Muscle of back (tissue), 13 donors: Measurements from ENCODE around the gene GPA33. TPM values are rescaled to one million over a fixed set of nuclear protein-coding genes. Genes with fewer than 3 reads are reported as not detected.

Experiments
- DNase-seq, 3 donors: peaks; one replicate each; pipeline versions ENCODE4 v3.0.0 to v3.0.0-alpha.2; 2013
- long read RNA-seq, 9 donors: transcript quantifications; one replicate each; lab custom pipeline, GENCODE V29; 2026
- polyA plus RNA-seq, 10 donors: library from polyadenylated mRNA; unstranded; fragments of 120-200 nt; gene quantifications; one replicate each; pipeline ENCODE4 v1.2.1, GENCODE V29; 2013; ENCODE audit not compliant: insufficient read length in 10 of 10

Gene GPA33, protein sequence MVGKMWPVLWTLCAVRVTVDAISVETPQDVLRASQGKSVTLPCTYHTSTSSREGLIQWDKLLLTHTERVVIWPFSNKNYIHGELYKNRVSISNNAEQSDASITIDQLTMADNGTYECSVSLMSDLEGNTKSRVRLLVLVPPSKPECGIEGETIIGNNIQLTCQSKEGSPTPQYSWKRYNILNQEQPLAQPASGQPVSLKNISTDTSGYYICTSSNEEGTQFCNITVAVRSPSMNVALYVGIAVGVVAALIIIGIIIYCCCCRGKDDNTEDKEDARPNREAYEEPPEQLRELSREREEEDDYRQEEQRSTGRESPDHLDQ
- under 1 TPM in 8 of 10 donors, not detected in 2; 0.16 to 0.51 (median 0.24) TPM for polyA plus RNA-seq
- long read RNA-seq, donor 1 = 0 reads
- long read RNA-seq, donor 2 = 0 reads
- long read RNA-seq, donor 3 = 0 reads
- long read RNA-seq, donor 4 = 0 reads
- long read RNA-seq, donor 5, partial matches to known transcripts = 21 of 30 reads
- long read RNA-seq, donor 5, other reads (novel, unspliced or antisense) = 9 of 30 reads
- long read RNA-seq, donor 6, partial matches to known transcripts = 19 of 19 reads
- long read RNA-seq, donor 6, other reads (novel, unspliced or antisense) = 0 of 19 reads
- long read RNA-seq, donor 7 = 0 reads
- long read RNA-seq, donor 8 = 0 reads
- long read RNA-seq, donor 9 = 0 reads

DNA sequence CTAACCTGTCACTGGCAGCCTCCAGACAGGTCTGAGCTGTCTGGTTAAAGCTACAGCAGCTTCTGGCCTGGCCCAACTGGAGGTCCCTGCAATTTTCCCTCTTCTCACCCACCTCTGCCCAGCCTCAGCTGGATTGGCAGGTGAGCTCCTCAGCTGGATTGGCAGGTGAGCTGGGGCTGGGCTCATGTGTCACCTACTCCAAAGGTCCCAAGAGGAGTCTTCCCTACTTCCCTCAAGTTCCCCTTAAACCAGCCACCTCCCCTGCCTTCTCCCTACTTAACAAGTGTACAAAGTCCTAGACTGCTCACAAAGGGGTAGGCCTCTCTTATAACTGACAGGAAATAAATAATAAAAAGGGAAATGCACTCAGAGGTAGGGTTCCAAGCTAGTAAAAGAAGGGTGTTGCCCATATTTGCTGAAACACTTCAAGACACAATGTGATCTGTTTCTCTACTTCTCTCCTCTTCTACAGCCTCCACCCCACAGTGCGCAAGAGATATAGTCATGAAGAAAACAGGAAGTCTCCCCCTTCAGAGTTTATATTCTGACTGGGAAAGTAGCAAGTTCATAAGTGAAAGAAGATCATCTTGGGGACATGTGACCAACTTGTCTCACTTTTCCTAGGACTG is at the start of gene GPA33:
GPA33 (minus strand) TSS at position 64 of the 629 bp plus-strand sequence. CDS start 90 bp downstream, outside the sequence.
- no peak for DNase-seq

DNA sequence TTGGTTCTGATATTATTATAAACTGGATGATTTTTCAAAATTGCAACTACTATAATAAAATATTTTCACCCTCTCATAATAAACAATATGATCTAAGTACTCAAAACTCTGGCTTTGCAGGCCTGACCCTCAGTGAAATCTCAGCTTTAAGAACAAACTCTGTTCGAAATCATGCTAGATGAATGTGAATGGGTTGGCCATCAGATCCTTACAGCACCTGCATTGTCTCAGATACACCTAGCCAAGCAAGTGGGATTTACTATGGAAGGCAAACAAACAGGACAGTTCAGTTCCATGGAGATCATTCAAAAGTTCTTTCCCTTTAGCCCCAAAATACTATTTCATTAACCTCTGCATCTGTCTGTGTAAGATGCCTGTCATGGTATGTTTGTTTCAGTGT is 48.5 kb upstream of the GPA33 start:
- DNase-seq = no peak

DNA sequence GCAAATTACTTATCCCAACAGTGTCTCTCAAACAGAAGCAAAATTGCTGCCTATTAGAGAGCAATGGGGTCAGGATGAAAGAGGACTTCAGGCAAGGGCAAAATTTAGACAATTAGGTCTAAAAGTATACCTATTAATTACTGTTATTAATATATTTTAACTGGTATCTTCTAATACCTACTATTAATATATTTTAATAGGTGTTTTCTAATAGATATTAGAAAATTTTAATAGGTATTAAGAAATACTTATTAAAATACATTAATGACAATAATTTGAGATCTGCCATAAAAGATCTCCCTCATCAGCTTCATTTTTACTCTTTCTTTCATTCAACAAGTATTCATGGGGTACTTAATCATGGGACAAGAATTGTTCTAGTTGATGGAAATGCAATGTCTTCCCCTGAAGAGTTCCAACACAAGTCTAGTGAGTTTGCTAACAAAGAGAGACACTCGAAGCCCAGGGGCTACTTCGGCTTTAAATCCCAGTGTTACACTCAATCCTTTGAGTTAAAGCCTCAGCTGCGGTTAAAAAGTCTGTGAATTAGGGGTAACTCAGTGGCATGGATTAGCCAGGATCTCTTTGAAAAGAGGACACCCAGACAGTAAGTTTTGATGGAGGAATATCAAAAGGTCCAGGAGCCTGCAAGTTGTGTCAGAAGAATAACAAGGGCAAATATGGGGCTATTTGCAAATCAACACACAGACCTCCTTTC is 47.8 kb upstream of the GPA33 start:
- no peak for DNase-seq

DNA sequence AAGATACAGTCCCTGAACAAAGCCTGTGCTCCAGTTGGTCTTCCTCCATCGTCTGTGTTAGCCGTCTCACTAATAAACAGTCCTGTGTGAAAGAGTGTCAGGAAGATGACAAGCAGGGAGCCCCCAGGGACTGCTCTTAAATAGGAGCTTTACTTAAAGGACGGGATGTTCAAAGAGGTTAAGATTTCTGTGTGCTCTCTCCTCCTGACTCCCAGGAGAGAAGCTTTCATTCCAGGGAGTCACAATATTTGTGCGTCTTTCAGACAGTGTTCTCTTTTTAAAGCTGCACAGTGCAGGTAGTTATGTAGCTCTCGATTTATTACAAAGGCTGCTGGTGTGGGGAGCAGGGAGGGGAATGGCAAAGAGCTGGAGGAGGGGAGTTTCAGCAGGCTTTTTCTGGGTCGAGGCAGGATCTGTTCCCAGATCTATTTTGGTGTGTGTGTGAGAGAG is 47.2 kb upstream of the GPA33 start:
- DNase-seq = no peak

DNA sequence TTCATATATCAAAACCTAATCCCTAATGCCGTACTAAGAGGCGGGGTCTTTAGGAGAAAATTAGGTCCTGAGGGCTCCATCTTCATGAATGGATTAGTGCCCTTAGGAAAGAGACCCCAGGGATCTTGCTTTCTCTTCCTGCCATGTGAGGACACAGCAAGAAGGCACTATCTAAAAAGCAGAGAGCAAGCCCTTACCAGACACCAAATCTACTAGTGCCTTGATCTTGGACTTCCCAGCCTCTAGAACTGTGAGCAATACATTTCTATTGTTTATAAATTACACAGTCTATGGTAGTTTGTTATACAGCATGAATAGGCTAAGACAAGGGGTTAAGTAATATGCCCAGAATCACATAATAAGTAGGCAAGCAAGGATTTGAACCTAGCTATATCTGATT is 46.6 kb upstream of the GPA33 start:
- DNase-seq = no peak

DNA sequence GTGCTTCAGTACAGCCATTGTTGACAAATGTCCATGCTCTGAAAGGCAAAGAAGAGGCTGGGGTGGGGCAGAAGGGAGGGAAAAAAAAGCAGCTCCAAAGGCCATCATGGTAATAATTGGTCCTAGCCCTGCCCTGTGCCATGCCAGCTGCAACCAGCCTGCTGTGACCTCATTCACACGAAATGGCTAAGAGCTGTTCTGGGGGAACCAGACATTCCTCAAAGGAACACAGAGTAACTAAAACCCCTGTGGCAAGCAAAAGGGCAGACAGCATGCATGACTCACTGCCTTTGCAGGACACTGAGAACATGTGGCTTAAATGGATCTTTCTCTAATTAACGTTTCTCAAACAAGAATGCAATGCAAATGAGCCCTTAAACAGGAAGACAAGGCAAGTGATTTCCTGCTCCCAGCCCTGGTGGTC is 46.0 kb upstream of the GPA33 start:
- DNase-seq = peak in 1 of 3 donors; percentile 21

DNA sequence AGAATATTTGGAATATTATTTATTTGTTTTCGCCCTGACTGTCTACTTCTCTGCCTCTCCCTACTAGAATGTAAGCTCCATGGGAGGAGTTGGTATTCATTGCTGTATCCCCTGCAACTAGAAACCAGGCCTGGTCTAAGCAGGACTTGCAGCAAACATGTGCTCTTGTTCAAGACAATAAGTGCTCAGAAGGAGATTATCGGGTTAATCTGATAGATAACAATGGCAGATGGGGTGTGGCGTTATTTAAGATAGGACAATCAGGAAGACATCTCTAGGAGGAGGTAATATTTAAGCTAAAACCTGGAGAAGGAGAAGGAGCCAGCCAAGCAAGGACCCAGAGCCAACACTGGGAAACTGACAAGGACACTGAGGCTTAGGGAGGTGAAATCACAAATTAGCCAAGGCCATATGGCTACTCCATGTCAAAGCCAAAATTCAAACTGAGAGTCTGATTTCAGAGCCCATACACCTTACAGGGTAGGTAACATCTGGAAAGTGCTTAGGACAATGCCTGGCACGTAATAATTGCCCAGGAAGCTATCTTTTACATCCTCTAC is 45.2 kb upstream of the GPA33 start:
- no peak for DNase-seq

DNA sequence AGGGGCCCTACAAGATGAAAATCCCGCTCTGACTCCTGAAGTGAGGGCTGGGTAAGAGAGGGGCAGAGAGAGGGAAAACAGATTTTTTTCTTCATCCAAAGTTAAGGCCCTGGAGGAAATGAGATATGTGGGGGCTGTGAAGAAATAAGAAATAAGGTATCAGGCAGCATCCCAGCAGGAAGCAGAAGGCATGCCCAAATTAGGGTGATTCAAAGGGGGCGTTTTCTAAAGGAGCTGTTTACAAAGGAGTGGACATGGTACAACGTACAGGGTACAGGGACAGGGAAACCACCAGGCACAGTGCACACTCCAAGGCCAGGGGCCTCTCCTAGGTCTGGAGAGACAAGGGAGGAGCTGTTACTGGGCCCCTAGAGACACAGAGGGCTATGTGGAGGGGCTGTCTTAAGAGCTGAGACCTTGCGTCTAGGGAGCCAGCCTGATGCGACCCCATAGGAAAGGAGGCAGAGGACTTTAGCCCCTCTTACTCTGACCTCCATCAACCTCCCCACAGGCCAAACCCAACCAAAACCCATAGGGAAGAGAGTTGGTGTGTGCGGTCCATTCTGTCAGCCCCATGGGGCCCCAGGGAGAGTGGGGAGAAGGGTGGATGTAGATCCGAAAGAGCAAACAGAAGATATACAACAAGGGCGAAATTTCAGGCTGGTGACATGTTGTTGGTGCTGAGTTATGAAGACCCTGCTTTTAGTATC is 42.3 kb upstream of the GPA33 start:
- DNase-seq = no peak

DNA sequence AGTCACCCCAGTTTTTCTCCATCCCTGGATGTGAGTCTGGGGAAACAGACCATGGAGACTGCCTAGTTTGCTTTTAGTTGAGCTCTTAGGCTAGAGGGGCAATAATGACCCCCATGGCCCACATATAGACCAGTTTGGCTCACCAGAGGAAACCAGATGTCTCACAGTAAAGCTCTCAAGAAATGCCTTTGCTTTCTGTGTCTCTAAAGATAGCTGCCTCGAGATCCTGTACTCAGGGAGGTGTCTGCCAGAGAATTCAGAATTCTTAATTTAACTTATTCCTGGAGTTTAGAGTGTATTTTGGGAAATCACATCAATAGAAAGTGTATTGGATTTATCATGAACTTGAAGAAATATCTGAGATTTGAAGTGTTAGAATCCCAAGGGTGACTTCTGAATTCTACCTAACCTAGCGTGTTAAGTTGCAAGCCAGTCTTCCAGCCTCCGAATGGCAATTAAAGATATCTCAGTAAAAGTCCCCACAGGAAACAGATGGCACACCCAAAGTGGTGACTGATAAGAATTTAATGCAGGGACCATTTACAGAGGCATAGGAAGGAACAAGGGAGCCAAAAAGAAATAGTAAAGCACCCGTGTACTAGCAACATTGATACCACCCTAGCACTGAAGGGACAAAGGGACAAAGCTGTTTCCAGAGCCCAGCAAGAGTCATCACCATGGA is 40.8 kb upstream of the GPA33 start:
- no peak for DNase-seq

DNA sequence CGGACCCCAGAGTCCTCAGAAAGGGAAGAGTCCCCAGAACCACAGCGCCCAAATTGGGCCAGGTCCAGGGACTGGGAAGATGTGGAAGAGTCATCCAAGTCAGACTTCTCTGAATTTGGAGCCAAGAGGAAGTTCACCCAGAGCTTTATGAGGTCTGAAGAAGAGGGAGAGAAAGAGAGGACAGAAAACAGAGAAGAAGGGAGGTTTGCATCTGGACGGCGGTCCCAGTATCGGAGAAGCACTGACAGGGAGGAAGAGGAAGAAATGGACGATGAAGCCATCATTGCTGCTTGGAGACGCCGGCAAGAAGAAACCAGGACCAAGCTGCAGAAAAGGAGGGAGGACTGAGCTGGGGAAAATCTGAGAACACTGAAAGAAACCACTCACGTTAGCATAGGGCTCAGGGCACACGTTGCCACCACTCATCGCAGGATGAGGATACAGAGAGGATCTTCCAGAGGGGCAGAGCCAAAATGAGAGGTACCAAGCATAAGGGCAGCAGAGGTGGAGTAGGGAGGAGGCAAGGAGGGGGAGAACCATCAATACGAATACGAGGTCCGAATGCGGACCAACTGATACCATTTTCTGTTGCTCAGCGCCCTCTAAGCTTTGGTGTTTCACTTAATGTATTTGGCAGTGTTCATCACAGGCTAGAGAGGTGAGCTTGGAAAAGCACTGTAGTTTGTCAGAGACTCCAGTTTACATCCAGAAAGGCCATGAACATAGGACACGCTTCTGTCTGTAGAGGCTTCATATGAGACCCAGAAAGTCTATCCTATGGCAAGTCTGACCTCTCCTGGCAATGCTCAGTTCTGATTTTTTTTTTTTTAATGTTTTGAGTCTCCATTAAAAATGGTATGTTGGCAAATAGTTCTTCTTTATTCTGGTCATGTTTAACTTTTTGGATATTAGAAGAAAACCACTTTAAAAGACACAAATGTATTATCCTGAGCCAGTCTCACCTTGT is 38.4 kb upstream of the GPA33 start:
- DNase-seq = no peak

DNA sequence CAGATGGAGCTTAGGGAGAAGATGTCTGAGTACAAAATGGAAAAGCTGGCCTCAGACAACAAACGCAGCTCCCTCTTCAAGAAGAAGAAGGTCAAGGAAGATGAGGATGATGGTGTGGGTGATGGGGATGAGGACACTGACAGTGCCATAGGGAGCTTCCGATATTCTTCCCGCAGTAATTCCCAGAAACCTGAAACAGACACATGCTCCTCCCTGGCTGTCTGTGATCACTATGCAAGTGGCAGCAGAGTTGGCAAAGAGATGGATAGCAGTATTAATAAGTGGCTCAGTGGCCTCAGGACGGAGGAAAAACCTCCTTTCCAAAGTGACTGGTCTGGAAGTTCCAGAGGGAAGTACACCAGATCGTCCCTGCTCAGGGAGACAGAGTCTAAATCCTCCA is 37.5 kb upstream of the GPA33 start:
- DNase-seq = no peak

DNA sequence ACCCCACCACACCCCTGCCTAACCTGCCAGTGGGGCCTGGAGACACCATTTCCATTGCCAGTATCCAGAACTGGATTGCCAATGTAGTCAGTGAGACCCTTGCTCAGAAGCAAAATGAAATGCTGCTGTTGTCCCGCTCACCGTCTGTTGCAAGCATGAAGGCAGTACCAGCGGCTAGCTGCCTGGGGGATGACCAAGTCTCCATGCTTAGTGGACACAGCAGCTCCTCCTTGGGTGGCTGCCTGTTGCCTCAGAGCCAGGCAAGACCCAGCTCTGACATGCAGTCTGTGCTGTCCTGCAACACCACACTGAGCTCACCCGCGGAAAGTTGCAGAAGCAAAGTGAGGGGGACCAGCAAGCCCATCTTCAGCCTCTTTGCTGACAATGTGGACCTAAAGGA is 37.1 kb upstream of the GPA33 start:
- DNase-seq = no peak

DNA sequence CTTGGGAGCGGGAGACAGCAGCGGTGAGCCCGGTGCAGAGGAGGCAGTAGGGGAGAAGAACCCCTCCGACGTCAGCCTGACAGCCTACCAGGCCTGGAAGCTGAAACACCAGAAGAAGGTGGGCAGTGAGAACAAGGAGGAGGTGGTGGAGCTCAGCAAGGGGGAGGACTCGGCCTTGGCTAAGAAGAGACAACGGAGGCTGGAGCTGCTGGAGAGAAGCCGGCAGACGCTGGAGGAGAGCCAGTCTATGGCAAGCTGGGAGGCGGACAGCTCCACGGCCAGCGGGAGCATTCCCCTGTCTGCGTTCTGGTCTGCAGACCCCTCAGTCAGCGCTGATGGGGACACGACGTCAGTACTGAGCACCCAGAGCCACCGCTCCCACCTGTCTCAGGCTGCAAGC is 36.6 kb upstream of the GPA33 start:
- DNase-seq = no peak

DNA sequence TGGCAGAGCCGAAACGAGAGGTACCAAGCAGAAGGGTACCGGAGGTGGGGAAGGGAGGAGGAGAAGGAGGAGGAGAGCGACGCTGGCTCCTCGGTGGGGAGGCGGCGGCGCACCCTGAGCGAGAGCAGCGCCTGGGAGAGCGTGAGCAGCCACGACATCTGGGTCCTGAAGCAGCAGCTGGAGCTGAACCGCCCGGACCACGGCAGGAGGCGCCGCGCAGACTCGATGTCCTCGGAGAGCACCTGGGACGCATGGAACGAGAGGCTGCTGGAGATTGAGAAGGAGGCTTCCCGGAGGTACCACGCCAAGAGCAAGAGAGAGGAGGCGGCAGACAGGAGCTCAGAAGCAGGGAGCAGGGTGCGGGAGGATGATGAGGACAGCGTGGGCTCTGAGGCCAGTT is 36.1 kb upstream of the GPA33 start:
- no peak for DNase-seq

DNA sequence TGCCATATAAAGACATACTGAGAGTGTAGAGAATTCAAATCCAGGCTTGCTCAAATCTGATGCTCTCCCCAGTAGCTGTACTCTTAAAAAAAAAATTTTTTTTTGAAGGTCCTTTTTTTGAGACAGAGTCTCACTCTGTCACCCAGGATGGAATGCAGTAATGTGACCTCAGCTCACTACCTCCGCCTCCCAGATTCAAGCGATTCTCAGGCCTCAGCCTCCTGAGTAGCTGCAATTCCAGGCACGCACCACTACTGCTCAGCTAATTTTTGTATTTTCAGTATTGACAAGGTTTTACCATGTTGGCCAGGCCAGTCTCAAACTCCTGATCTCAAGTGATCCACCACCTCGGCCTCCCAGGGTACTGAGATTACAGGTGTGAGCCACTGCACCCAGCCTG is 32.4 kb upstream of the GPA33 start:
- DNase-seq = no peak

DNA sequence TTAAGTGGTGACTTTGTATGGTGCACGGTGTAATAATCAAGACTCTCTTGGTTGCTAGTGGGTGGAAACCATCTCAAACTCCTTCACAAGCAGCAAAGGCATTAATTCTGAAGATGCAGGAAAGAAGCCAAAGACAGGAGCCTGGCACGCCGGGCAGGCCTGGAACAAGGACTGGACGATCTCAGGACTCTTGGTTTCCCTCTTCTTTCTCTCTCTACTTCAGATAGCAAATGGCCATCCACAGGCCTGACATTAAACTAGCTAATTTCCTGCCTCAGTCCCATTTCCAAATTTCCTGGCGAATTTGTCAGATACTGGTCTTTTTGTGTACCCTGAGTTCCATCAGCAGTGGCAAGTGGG is 31.9 kb upstream of the GPA33 start:
- DNase-seq = no peak

DNA sequence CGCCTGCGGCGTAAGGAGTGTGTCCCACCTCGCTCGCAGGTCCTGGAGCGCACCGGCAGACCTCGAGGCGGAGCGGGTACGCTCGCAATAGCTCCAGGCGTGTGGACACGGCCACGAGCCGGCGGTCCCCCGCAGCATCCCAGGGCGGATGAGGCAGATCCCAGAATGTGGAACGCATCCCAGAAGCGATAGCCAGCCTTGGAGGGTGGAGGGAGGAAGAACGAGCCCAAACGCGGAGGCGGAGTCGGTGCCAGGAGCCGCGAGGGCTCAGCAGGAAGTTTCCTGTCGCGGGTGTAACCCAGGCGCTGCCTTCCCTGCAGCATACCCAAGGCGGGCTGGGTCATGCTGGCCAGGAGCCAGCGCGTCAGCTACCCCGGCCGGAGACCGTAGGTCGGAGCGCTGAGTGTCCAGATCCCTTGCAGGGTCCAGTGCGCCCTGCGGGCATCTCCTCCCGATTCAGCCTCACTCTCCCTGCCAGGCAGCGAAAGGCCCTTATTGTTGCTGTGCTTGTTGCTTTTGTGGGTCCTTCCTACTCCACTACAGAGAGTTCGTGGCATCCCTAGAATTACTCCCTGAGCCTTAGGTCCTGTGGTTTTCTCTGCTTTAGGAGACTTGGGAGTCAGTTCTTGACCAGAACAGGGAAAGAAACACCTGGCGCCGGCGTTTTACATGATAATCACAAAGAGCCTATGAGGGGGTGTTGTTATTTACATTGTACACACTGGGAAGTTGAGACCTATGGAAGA is 31.4 kb upstream of the GPA33 start:
- peak; percentile 7 to 51 (median 23) for DNase-seq

DNA sequence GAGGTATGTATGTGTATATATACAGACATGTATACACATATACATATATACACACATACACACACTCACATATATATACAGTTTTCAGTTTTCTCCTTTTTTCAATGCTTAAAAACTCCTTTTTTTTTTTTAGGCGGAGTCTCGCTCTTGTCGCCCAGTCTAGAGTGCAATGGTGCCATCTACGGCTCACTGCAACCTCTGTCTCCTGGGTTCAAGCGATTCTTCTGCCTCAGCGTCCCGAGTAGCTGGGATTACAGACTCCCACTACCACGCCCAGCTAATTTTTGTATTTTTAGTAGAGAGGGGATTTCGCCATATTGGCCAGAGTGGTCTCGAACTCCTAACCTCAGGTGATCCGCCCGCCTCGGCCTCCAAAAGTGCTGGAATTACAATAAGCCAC is 30.7 kb upstream of the GPA33 start:
- DNase-seq = no peak

DNA sequence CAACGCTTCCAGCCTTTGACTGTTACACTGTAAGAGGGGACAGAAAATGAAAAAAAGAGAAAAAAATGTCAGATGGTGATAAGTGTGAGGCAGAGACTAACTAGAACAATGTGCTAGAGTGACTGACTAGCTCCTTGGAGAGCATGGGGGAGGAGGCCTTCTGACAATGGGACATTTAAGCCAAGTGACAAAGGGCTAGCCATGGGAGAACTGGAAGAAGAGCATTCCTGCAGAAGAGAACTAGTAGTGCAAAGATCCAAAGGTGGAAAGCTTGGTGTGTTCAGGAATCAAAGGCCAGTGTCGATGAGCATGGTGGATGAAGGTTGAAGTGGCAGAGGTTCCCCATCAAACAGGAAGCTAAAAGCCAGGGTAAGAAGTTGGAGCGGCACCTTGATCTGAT is 29.5 kb upstream of the GPA33 start:
- no peak for DNase-seq
